Transverse colon (tissue), 4 donors: ENCODE data around the gene SH3PXD2B. TPM values are rescaled to one million over a fixed set of nuclear protein-coding genes. Genes with fewer than 3 reads are reported as not detected.

ENCODE experiments used
- DNase-seq: peaks from one replicate; pipeline ENCODE4 v3.0.0-alpha.2; 2019
- H3K27ac ChIP-seq, 4 donors: fragments of 200-600 bp; sonication (generic); 2 replicates each; pipeline ENCODE4 v1.5.1; 2016 to 2018; ENCODE audit warnings: inconsistent platforms in 4 of 4
- H3K27me3 ChIP-seq: fragments of 200-600 bp; sonication (generic); 2 replicates; pipeline ENCODE4 v1.5.1; 2017; ENCODE audit warnings: inconsistent platforms
- H3K36me3 ChIP-seq, 4 donors: fragments of 200-600 bp; sonication (generic); 2 replicates each; pipeline ENCODE4 v1.5.1; 2017 to 2019; ENCODE audit warnings: inconsistent platforms in 4 of 4
- H3K4me1 ChIP-seq, 4 donors: fragments of 200-600 bp; sonication (generic); 2 replicates each; pipeline ENCODE4 v1.5.1; 2017 to 2020; ENCODE audit warnings: inconsistent platforms in 4 of 4
- H3K4me3 ChIP-seq, 4 donors: fragments of 200-600 bp; sonication (generic); 1 replicate in 1 of 4; 2 replicates in 3 of 4; pipeline versions ENCODE4 v1.5.1 to v1.6.1; 2017 to 2019; ENCODE audit warnings: inconsistent platforms in 4 of 4
- H3K9me3 ChIP-seq, 2 donors: fragments of 200-600 bp; sonication (generic); 2 replicates each; pipeline ENCODE4 v1.5.1; 2017 to 2019; ENCODE audit warnings: inconsistent platforms in 2 of 2
- CTCF ChIP-seq, 5 experiments: fragments of 200-600 bp in 3 of 5; fragments of 450-650 bp in 2 of 5; sonication (generic) in 3 of 5; IDR thresholded peaks; 1 replicate in 2 of 5; 2 replicates in 3 of 5; pipeline ENCODE4 v1.5.1; 2016 to 2017; ENCODE audit warnings: antibody characterized with exemption in 5 of 5, inconsistent platforms in 3 of 5, mild to moderate bottlenecking in 2 of 5, moderate library complexity in 1 of 5
- EP300 ChIP-seq: sonication (generic); formaldehyde crosslinking; IDR thresholded peaks from one replicate; pipeline ENCODE4 v1.6.1; 2017; ENCODE audit warnings: antibody characterized with exemption, low read depth
- POLR2A ChIP-seq: fragments of 450-650 bp; IDR thresholded peaks from one replicate; pipeline ENCODE4 v1.6.1; 2016; ENCODE audit warnings: antibody characterized with exemption, mild to moderate bottlenecking, moderate library complexity
- POLR2AphosphoS5 ChIP-seq, 3 donors: sonication (generic); formaldehyde crosslinking; IDR thresholded peaks; one replicate each; pipeline ENCODE4 v1.6.1; 2016; ENCODE audit warnings: antibody characterized with exemption in 3 of 3
- WGBS, 2 donors: methylation state at CpG; one replicate each; pipeline ENCODE4 v1.1.5; 2018; ENCODE audit warnings: low coverage in 1 of 2; 5-methylcytosine and 5-hydroxymethylcytosine counted together
- in situ Hi-C, 4 donors: fragments of 200-750 bp; cut with MboI; loops; one replicate each; pipeline versions ENCODE4 v1.15.0 to v1.15.1; 2017; ENCODE audit warnings: low sequenced_read_pairs in 3 of 4, low pct_ligation_motif_present in 1 of 4, low pct_unique_long_range_greater_than_20kb in 1 of 4
- intact Hi-C: fragments of 100-400 bp; cut with DNase I; formaldehyde crosslinking; loops from one replicate; pipeline ENCODE4 v1.15.1; 2023; ENCODE audit warnings: low total_unique reads
- total RNA-seq, 4 donors: library from RNA; depleted of rRNA; stranded (reverse); fragments of >200 nt; gene quantifications; one replicate each; pipeline ENCODE4 v1.1.0, GENCODE V29; 2016

Gene SH3PXD2B
- total RNA-seq, 4 donors from 2014 or later: 10.2 to 26.6 (median 14.6) TPM

- H3K9me3 ChIP-seq: no peaks in the 10 kb centered on the region
- H3K27ac ChIP-seq: peak overlapping the region; percentile 58 to 74 (median 72)
- WGBS, 2 donors: 77 to 91% methylated on average over 4 to 8 of the region's 8 CpGs
- no peak overlapping the region for H3K4me3 ChIP-seq
- no peaks in the 10 kb centered on the region for H3K36me3 ChIP-seq
- DNase-seq: no peak
- in situ Hi-C loops (no loop called here), intact Hi-C loops (no loop called here)
- H3K4me1 ChIP-seq: peaks cover 21 to 55% (median 36%) of the 10 kb centered on the region in 4 donors
- H3K27me3 ChIP-seq: no peaks in the 10 kb centered on the region
- TF ChIP-seq CTCF (IDR thresholded peaks at IDR 0.05) (no peak), POLR2AphosphoS5 (IDR thresholded peaks at IDR 0.05) (no peak), POLR2A (no peak), EP300 (no peak)
These were observed 9.5 kb downstream of the SH3PXD2B start for GRCh38 chr5:172444626-172445365.

GRCh38 chr5:172444110-172444510, 10.2 kb downstream of the SH3PXD2B start:
- intact Hi-C loops: no loop called here
- peaks cover 21 to 55% (median 36%) of the 10 kb centered on the region in 4 donors for H3K4me1 ChIP-seq
- no peaks in the 10 kb centered on the region for H3K27me3 ChIP-seq
- no peaks in the 10 kb centered on the region for H3K9me3 ChIP-seq
- in situ Hi-C loops: no loop called here
- 82% methylated on average over 4 of the region's 4 CpGs; no CpG with 5 or more reads in 1 of the 2 donors for WGBS, 2 donors
- no peak overlapping the region for H3K4me3 ChIP-seq
- TF ChIP-seq POLR2AphosphoS5 (IDR thresholded peaks at IDR 0.05): no peak
- no peak for TF ChIP-seq EP300
- no peak for TF ChIP-seq POLR2A
- no peak for TF ChIP-seq CTCF (IDR thresholded peaks at IDR 0.05)
- peak overlapping the region; percentile 58 to 74 (median 72) for H3K27ac ChIP-seq
- no peak for DNase-seq
- H3K36me3 ChIP-seq: no peaks in the 10 kb centered on the region

GRCh38 chr5:172443441-172444109, 10.8 kb downstream of the SH3PXD2B start:
- intact Hi-C loops: no loop called here
- WGBS, 2 donors: 40 to 41% methylated on average over 1 to 10 of the region's 10 CpGs
- in situ Hi-C loops: no loop called here
- Histone ChIP-seq H3K27ac (peak overlapping the region; percentile 58 to 74 (median 72)), H3K36me3 (no peaks in the 10 kb centered on the region), H3K4me1 (peaks cover 21 to 55% (median 36%) of the 10 kb centered on the region in 4 donors), H3K27me3 (no peaks in the 10 kb centered on the region), H3K9me3 (no peaks in the 10 kb centered on the region), H3K4me3 (no peak overlapping the region)
- peak; percentile 73 for DNase-seq
- TF ChIP-seq CTCF (IDR thresholded peaks at IDR 0.05) (no peak), POLR2AphosphoS5 (IDR thresholded peaks at IDR 0.05) (peak; percentile 72 to 86 (median 81)), EP300 (peak; percentile 67)

GRCh38 chr5:172442592-172442991, 11.7 kb downstream of the SH3PXD2B start:
- no peaks in the 10 kb centered on the region for H3K36me3 ChIP-seq
- DNase-seq: no peak
- H3K9me3 ChIP-seq: no peaks in the 10 kb centered on the region
- no peak overlapping the region for H3K4me3 ChIP-seq
- in situ Hi-C loops (no loop called here), intact Hi-C loops (no loop called here)
- no peak for TF ChIP-seq EP300
- TF ChIP-seq CTCF (IDR thresholded peaks at IDR 0.05): no peak
- no peak for TF ChIP-seq POLR2AphosphoS5 (IDR thresholded peaks at IDR 0.05)
- no peak for TF ChIP-seq POLR2A
- H3K27ac ChIP-seq: peak overlapping the region; percentile 58 to 74 (median 72)
- peaks cover 26 to 60% (median 39%) of the 10 kb centered on the region in 4 donors for H3K4me1 ChIP-seq
- no peaks in the 10 kb centered on the region for H3K27me3 ChIP-seq
- 75 to 80% methylated on average over 2 of the region's 2 CpGs for WGBS, 2 donors
